LNCAP (cell line): Measurements from ENCODE around the gene GDE1.

Experiments used
- CTCF ChIP-seq: fragments of 450-650 bp; IDR thresholded peaks from 2 replicates; pipeline ENCODE4 v1.5.1; 2017; ENCODE audit warnings: mild to moderate bottlenecking

GDE1 gene

GRCh38 chr16:19507867-19508266 lies 14.0 kb downstream of the GDE1 start:
- no peak for TF ChIP-seq CTCF

- TF ChIP-seq CTCF = no peak
Observed at GRCh38 chr16:19506965-19507364, 14.9 kb downstream of the GDE1 start.

GRCh38 chr16:19505600-19506303 lies 16.1 kb downstream of the GDE1 start:
- no peak for TF ChIP-seq CTCF

- TF ChIP-seq CTCF = no peak
Observed at GRCh38 chr16:19503461-19504075, 18.3 kb downstream of the GDE1 start.

- peak; percentile 84 for TF ChIP-seq CTCF
Observed at GRCh38 chr16:19502395-19503131, 19.3 kb downstream of the GDE1 start.

GRCh38 chr16:19499481-19499880 lies 22.4 kb downstream of the GDE1 start:
- no peak for TF ChIP-seq CTCF

GRCh38 chr16:19499006-19499405 lies 22.9 kb downstream of the GDE1 start:
- no peak for TF ChIP-seq CTCF
